ENCODE results near the gene CDK11B.
"Not testable (repeated sequence)": the region's sequence is repeated elsewhere in the genome, so short reads cannot be mapped to it uniquely, and the experiment has no call there.

Gene CDK11B

GRCh38 chr1:1658583-1659549 lies at the start of gene CDK11B:
CDK11B (minus strand) TSS chr1:1659004; CDS start chr1:1657485, 1,519 bp downstream.
- DNase-seq, result peak; percentile 96

GRCh38 chr1:1707897-1708296 lies 49.1 kb upstream of the CDK11B start:
- not testable (repeated sequence) for DNase-seq

DNA sequence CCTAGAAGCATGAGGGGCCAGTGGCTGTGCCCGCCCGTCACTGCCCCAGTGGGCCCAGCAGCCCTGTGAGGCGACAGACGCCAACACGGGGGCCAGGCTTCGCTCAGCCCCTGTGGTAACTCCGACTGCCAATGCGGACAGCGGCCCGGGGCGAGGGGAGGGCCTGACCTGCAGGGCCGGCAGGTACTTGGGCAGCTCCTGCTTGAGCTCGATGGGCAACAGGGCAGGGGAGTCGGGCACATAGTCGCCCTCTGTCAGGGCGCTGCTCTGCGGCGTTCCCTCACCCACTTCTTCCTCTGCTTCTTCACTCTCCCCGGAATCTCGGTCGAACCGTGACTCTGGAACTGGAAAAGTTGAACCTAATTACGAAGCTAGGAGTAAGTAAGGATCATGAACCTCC lies 48.4 kb upstream of the CDK11B start:
- DNase-seq, result not testable (repeated sequence)

GRCh38 chr1:1705623-1706022 lies 46.8 kb upstream of the CDK11B start:
- DNase-seq, result not testable (repeated sequence)

DNA sequence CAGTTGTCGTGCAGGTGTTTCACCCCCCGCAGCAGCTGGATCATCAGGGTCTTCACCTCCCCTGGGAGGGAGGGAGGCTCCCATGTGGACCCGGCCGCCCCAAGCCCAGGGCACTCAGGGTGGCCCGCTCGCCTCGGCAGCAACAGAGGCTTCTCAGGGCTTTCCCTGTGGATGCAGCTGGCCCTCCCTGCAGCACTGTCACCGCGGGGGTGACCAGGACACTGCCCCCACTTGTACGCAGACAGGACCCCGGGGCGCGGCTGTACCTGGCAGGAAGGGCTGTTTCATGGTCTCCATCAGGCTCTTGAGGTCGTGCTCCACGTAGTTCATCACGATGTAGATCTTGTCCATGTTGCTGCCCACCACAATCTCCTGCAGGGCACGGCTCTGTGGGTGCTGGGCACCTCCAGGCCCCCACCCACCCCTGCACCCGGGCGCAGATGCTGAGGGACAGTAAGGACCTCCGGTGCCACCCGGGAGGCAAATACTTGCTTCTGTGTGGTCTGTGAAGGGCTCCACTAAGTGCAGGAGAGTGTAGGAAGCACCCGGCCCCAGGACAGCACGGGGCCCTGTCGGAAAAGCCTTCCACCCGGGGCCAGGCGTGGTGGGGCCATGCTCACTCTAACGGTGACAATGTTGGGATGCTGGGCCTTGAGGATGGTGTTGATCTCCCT lies 45.6 kb upstream of the CDK11B start:
- DNase-seq, result not testable (repeated sequence)

DNA sequence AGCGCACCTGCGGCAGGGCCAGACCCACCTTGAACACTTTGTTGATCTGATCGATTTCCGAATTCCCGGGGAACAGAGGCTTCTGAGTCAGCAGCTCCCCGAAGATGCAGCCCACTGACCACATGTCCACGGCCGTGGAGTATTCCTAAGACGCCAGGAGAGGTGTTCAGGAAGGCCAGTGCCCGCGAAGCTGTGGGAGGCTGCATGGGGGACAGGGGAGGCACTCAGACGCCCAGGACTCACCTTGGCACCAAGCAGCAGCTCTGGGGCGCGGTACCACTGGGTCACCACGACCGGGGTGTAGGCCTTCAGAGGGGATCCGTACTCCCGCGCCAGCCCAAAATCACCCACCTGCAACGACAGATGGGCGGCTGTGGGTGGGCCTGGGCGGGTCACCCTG lies 45.0 kb upstream of the CDK11B start:
- DNase-seq, result no peak

GRCh38 chr1:1702506-1702905 lies 43.7 kb upstream of the CDK11B start:
- not testable (repeated sequence) for DNase-seq

DNA sequence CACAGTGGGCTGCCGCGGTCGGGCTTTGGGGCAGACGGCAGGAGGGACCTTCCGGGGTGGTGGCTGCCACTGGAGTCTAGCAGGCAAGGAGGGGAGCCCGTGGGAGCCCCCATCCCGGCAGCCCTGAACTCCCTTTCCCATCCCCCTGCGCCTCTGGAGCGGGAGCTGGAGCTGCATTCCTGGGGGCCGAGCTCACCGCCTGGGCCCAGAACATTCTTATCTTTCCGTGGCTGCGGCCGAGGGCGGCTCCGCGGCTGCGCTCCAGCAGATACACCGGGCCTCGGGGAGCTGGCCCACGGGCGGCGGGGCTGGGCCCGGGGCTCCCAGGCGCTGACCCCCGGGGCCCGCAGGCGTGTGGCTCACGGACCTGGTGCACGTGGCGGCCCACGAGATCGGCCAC lies 41.8 kb upstream of the CDK11B start:
- not testable (repeated sequence) for DNase-seq

- not testable (repeated sequence) for DNase-seq
These were observed 41.3 kb upstream of the CDK11B start for GRCh38 chr1:1700067-1700466.

- not testable (repeated sequence) for DNase-seq
These were observed 40.3 kb upstream of the CDK11B start for GRCh38 chr1:1699061-1699460.

- not testable (repeated sequence) for DNase-seq
These were observed 38.8 kb upstream of the CDK11B start for GRCh38 chr1:1697358-1698183.

DNA sequence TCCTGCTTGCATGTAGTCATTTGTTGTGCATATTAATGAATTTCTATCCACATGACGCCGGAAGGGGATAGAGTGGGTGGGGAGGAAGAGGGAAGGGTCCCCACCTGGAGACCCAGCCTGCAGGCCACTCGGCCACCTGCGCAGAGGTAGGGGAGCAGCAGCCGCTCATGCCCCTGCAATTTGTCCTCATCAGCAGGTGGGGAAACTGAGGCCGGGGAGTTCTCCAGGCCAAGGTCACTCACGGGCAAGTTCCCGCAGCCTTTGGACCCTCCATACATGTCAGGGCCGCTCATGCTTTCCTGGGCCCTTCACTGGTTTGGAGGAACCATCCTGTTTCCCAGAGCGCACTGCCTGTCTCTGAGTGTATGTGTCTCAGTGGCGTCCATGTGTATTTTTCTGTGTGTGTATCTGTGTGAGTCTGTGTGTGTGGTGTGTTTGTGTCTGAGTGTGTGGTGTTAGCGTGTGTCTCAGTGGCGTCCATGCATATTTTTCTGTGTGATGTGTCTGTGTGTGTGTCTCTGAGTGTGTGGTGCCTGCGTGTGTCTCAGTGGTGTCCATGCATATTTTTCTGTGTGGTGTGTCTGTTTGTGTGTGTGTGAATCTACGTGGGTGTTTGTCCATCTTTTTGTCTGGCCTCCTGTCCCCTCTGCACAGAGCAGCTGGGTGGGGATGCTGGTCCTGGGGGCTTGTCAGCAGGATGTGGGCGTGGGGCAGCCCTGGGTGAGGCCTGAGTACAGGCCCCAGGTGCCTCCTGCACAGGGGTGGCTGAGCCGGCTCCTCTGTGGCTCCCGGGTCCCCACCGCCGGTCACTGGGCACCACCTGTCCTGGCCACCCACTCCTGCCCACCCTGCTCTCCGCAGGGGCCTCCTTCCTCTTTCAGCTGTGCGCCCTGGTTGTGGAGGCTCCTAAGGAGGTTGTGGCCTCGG lies 37.9 kb upstream of the CDK11B start:
- DNase-seq, result not testable (repeated sequence)

DNA sequence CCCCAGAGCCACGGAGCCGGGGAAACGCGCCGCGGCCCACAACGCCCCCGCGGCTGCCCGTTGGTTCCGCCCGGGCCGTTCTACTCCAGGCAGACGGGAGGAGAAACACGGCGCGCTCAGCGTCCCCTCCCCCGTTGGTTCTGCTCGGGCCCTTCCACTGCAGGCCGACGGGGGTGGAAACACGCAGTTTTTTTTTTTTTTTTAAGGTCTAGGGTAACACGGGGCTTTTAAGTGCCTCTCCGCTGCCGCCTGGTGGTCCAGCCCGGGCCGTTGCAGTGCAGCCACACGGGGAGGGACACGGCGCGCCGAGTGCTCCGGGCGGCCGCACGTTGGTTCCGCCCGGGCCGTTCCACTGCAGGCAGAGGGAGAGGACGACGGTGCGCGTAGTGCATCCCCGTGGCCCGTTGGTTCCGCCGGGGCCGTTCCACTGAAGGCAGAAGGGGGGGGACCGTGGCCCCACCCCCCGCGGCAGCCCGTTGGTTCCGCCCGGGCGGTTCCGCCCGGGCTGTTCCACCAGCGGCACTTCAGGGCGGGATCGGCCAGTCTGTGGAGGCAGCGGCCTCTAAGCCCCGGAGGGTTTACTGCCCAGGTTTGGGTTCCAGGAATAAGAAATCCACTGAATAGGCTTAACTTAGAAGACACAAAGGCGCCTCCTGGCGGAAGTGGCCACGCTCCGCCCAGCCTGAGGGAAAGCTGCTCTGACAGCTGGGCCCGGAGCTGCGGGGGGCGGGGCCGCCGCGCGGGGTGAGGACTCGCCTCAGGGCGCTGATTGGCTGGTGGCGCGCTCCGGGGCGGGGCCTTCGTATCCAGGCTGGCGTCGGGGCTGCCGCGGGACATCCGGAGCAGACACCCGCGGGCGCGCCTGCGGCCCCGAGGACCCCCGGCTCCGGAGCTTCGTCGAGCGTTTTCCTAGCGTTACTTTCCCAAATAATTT lies 34.2 kb upstream of the CDK11B start, which contains the start of gene SLC35E2B:
TSS of gene SLC35E2B (minus strand) at position 82 of the 934 bp plus-strand sequence. CDS start 16,096 bp downstream, outside the sequence.
- peak; percentile 98 for DNase-seq

GRCh38 chr1:1692324-1692713 lies 33.5 kb upstream of the CDK11B start:
- DNase-seq, result not testable (repeated sequence)

DNA sequence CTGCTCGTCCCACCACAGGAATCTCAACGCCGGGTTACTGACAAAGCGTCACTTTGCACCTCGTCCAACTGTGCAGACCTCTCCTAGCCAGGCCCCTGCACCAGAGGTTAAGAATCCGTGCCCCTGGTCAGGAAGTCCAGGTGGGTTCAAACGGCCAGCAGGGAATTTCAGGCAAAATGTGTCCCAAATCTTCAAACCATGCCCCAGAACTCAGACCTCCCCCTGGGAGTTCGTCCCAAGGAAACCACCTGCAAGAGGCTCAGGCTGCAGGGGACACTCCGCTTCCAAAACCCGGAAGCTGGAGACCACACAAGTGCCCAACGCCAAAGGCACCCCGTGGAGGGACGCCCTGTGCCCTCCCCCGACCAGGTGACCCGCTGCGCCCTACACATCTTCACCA lies 32.6 kb upstream of the CDK11B start:
- DNase-seq, result not testable (repeated sequence)

DNA sequence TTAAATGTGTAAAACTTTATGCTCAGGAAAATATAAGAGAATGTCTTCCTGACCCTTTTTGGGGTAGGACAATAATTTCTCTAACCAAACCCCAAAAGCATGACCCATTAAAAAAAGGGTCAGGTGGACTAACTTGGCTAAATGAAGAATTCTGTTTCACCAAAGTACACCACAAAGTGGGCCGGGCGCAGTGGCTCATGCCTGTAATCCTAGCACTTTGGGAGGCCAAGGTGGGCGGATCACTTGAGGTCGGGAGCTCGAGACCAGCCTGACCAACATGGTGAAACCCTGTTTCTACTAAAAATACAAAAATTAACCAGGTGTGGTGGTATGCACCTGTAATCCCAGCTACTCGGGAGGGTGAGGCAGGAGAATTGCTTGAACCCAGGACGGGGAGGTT lies 30.7 kb upstream of the CDK11B start:
- not testable (repeated sequence) for DNase-seq

GRCh38 chr1:1687846-1688245 lies 29.0 kb upstream of the CDK11B start:
- DNase-seq, result no peak

DNA sequence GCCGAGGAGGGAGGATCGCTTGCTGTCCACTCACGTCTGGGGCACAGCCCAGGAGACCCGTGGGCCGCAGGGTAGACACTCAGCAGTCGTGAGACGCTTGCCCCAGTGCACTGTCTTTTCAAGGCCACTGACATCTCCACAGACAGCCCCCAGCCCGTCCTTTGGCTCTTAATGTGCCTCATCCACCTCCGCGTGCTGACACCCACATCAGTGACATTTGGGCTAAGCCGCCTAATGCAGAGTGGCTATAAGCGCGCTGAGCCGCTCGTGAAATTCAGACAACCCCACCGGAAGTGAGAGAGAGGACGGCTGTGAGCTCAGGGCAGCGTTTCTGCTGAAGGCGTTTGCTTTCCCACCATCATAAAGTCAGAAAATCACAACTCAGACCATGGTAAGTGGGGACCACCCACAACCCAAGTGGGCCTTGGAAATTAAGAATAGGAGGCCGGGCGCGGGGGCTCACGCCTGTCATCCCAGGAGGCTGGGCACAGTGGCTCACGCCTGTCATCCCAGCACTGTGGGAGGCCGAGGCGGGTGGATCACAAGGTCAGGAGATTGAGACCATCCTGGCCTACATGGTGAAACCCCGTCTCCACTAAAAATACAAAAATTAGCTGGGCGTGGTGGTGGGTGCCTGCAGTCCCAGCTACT lies 25.4 kb upstream of the CDK11B start:
- DNase-seq, result no peak

DNA sequence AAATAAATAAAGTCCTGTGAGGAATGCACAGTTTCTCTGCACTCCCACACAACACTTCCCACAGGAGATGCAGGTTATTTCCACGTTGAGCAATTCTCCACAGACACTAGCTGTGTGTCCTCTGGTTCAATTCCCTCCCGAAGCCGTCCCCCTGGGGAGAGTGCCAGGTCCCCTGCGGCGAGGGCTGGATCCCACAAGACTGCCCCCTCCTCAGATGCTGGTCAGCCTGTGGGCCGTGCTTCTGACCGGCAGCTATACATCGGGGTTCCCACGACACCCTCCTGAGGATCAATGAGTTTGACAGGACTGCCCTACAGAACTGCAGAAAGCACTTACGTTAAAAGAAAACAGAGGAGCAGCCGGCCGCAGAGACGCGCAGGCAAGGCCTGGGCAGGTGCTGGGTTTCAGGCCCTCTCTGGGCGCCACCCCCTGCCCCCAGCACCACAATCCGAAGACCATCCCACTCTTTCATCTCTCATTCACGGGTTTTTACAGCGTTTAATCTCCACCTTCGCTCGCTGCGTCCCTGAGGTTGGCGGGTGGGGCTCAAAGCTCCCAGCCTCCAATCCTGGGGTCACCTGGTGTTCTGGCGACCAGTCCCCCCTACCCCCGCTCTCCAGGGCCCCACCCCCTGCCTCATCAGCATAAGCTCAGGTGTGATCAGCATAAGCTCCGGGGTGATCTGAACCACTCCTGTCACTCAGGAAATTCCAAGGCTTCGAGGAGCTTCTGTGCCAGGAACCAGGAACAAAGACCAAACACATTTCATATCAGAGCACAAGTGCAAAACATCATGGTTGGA lies 24.5 kb upstream of the CDK11B start:
- DNase-seq, result no peak
